ENCODE results near the gene SLC44A4.
"Not testable (repeated sequence)": the region's sequence is repeated elsewhere in the genome, so short reads cannot be mapped to it uniquely, and the experiment has no call there.

Gene SLC44A4

GRCh38 chr6:31826793-31827285 lies 52.0 kb downstream of the SLC44A4 start:
- Histone ChIP-seq H3K27me3 (ENCODE audit: insufficient read depth, low read depth) (no peaks in the 10 kb centered on the region), H3K4me3 (IDR thresholded peaks at IDR 0.05; ENCODE audit: insufficient read depth, low read depth, low read length) (no peak overlapping the region), H3K27ac (peak overlapping the region; percentile 71), H3K4me2 (peak overlapping the region; percentile 79), H3K4me1 (ENCODE audit: low read depth, poor library complexity, severe bottlenecking) (peaks cover 50% of the 10 kb centered on the region), H3K9ac (peak overlapping the region; percentile 55; the same call in 1 of the 2 replicates), H3K36me3 (ENCODE audit: insufficient read depth) (no peaks in the 10 kb centered on the region), H2AFZ (ENCODE audit: low read depth) (peak overlapping the region; percentile 36), H3K79me2 (ENCODE audit: insufficient read depth, low read depth) (peaks cover 31% of the 10 kb centered on the region), H4K20me1 (ENCODE audit: insufficient read depth) (no peaks in the 10 kb centered on the region)
- TF ChIP-seq CTCF (conservative IDR thresholded peaks at IDR 0.05; ENCODE audit: low read depth, low read length), result no peak

GRCh38 chr6:31825553-31825952 lies 53.2 kb downstream of the SLC44A4 start:
- H3K9ac ChIP-seq, result no peak overlapping the region
- no peak overlapping the region for H2AFZ ChIP-seq (ENCODE audit: low read depth)
- H3K27me3 ChIP-seq (ENCODE audit: insufficient read depth, low read depth), result no peaks in the 10 kb centered on the region
- H3K79me2 ChIP-seq (ENCODE audit: insufficient read depth, low read depth), result peaks cover 18% of the 10 kb centered on the region
- H3K4me1 ChIP-seq (ENCODE audit: low read depth, poor library complexity, severe bottlenecking), result peaks cover 48% of the 10 kb centered on the region
- H3K36me3 ChIP-seq (ENCODE audit: insufficient read depth), result no peaks in the 10 kb centered on the region
- H4K20me1 ChIP-seq (ENCODE audit: insufficient read depth), result no peaks in the 10 kb centered on the region
- no peak overlapping the region for H3K4me3 ChIP-seq (IDR thresholded peaks at IDR 0.05; ENCODE audit: insufficient read depth, low read depth, low read length)
- H3K4me2 ChIP-seq, result peak overlapping the region; percentile 79; the same call in 1 of the 2 replicates
- TF ChIP-seq CTCF (conservative IDR thresholded peaks at IDR 0.05; ENCODE audit: low read depth, low read length), result no peak
- H3K27ac ChIP-seq, result no peak overlapping the region; the same call in 1 of the 2 replicates

GRCh38 chr6:31823592-31824196 lies 55.1 kb downstream of the SLC44A4 start:
- not testable (repeated sequence) for H3K4me3 ChIP-seq (IDR thresholded peaks at IDR 0.05; ENCODE audit: insufficient read depth, low read depth, low read length); H4K20me1 ChIP-seq (ENCODE audit: insufficient read depth); H3K9ac ChIP-seq; H3K27me3 ChIP-seq (ENCODE audit: insufficient read depth, low read depth); H2AFZ ChIP-seq (ENCODE audit: low read depth); H3K36me3 ChIP-seq (ENCODE audit: insufficient read depth); H3K79me2 ChIP-seq (ENCODE audit: insufficient read depth, low read depth)
- peak overlapping the region; percentile 71; the same call in 1 of the 2 replicates for H3K4me2 ChIP-seq
- H3K27ac ChIP-seq, result peak overlapping the region; percentile 96; the same call in 1 of the 2 replicates
- H3K4me1 ChIP-seq (ENCODE audit: low read depth, poor library complexity, severe bottlenecking), result peaks cover 49% of the 10 kb centered on the region

GRCh38 chr6:31822036-31822821 lies 56.6 kb downstream of the SLC44A4 start:
- peaks cover 8% of the 10 kb centered on the region; the same call in 1 of the 2 replicates for H3K79me2 ChIP-seq (ENCODE audit: insufficient read depth, low read depth)
- H3K27ac ChIP-seq, result peak overlapping the region; percentile 96
- H2AFZ ChIP-seq (ENCODE audit: low read depth), result peak overlapping the region; percentile 81
- H3K4me1 ChIP-seq (ENCODE audit: low read depth, poor library complexity, severe bottlenecking), result peaks cover 49% of the 10 kb centered on the region
- no peak for TF ChIP-seq CTCF (conservative IDR thresholded peaks at IDR 0.05; ENCODE audit: low read depth, low read length)
- H3K9ac ChIP-seq, result peak overlapping the region; percentile 92
- no peaks in the 10 kb centered on the region for H4K20me1 ChIP-seq (ENCODE audit: insufficient read depth)
- no peaks in the 10 kb centered on the region for H3K27me3 ChIP-seq (ENCODE audit: insufficient read depth, low read depth)
- no peak overlapping the region for H3K4me3 ChIP-seq (IDR thresholded peaks at IDR 0.05; ENCODE audit: insufficient read depth, low read depth, low read length)
- peak overlapping the region; percentile 85 for H3K4me2 ChIP-seq
- H3K36me3 ChIP-seq (ENCODE audit: insufficient read depth), result no peaks in the 10 kb centered on the region
